Activated CD4-positive, alpha-beta T cell treated with anti-CD3 and anti-CD28 coated beads for 36 hours (primary cell): ENCODE data around the gene LARP4. TPM values are rescaled to one million over a fixed set of nuclear protein-coding genes. Genes with fewer than 3 reads are reported as not detected.
"Not testable (repeated sequence)": the region's sequence is repeated elsewhere in the genome, so short reads cannot be mapped to it uniquely, and the experiment has no call there.

Experiments
- ATAC-seq: fragments of 200-7000 bp; cut with Tn5 transposase; one replicate; pipeline ENCODE4 v1.10.0; 2021; ENCODE audit warnings: mild to moderate bottlenecking, moderate library complexity
- CTCF ChIA-PET: fragments of 350-600 bp; sonication (Branson Sonifier 250); formaldehyde crosslinking; loops from one replicate; lab custom pipeline; 2021; ENCODE audit warnings: antibody characterized with exemption; lab: Charles Lee
- POLR2A ChIA-PET: fragments of 350-600 bp; sonication (Branson Sonifier 250); formaldehyde crosslinking; loops from one replicate; lab custom pipeline; 2021; ENCODE audit warnings: antibody characterized with exemption, inconsistent platforms; lab: Charles Lee
- DNase-seq: peaks from one replicate; pipeline ENCODE4 v3.0.0-alpha.2; 2020
- H3K27ac Mint-ChIP-seq: one replicate; pipeline ENCODE4 v1.8.0; 2021; ENCODE audit warnings: mixed read lengths
- H3K27me3 Mint-ChIP-seq: one replicate; pipeline ENCODE4 v1.8.0; 2021; ENCODE audit warnings: mixed read lengths
- H3K36me3 Mint-ChIP-seq: one replicate; pipeline ENCODE4 v1.8.0; 2021; ENCODE audit warnings: low read depth, mixed read lengths
- H3K4me1 Mint-ChIP-seq: one replicate; pipeline ENCODE4 v1.8.0; 2021; ENCODE audit warnings: mixed read lengths
- H3K4me3 Mint-ChIP-seq: one replicate; pipeline ENCODE4 v1.8.0; 2021; ENCODE audit warnings: mild to moderate bottlenecking, moderate library complexity, mixed read lengths
- H3K9me3 Mint-ChIP-seq: one replicate; pipeline ENCODE4 v1.8.0; 2021; ENCODE audit warnings: low read depth, mixed read lengths
- intact Hi-C, 2 experiments: fragments of 100-400 bp; cut with DNase I in 1 of 2; cut with micrococcal nuclease in 1 of 2; formaldehyde crosslinking; loops; one replicate each; pipeline versions ENCODE4 v1.14.2 to v1.15.1; 2022 to 2024; cut with DNase I, micrococcal nuclease
- total RNA-seq, 2 experiments: library from RNA; stranded (reverse); gene quantifications; one replicate each; pipeline ENCODE4 v1.2.3, GENCODE V29; 2021

The LARP4 gene
- total RNA-seq, 2 experiments from 2014 or later = 66.3 to 72.4 TPM

DNA sequence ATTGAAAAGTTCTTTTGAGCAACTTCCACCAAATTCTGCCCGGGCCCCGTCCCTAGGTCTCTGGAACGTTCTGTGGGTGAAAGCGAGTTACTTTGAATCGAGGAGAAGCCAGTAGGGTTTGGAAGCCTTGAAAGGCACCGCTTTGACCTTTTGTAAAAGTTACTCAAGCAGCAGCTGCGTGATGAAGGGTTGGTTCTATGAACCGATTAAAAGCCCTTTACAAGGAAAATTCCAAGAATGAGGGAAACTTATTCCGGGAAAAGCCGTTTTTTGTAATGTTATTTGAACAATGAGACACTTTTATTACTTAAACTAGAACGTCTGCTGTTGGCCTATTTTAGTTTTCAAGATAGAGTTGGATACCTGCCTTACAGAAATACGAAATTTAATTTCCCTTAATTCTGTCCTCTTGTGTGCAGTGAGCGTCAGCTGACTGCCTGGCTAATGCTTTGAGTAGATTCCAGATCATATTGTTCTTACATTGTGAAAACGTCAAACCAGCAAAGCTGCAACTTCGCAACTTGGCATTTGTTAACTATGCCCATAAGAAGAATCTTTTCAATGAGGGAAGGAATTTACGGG lies 906 bp downstream of the LARP4 start:
- H3K27ac Mint-ChIP-seq = peak overlapping the region; percentile 94
- CTCF ChIA-PET = interaction anchor here (0.6 to 1.0 kb wide), 3 partner anchors 21 to 352 kb away, joined by 3 to 4 read pairs (median 3); no protein-coding TSS in a partner anchor
- H3K9me3 Mint-ChIP-seq = no peaks in the 10 kb centered on the region
- peak; percentile 1 for ATAC-seq
- peak overlapping the region; percentile 93 for H3K4me3 Mint-ChIP-seq
- POLR2A ChIA-PET = no interaction called here
- intact Hi-C loops = loop anchor here (2.0 to 5.0 kb wide), 6 partner anchors 119 to 771 kb away; partner anchors contain the start of genes BCDIN3D (in 1 of the 2), LIMA1 (in 1 of the 2), SMARCD1 (in 1 of the 2) and TFCP2 (in 1 of the 2)
- peaks cover 15% of the 10 kb centered on the region for H3K36me3 Mint-ChIP-seq
- H3K4me1 Mint-ChIP-seq = peaks cover 13% of the 10 kb centered on the region
- no peaks in the 10 kb centered on the region for H3K27me3 Mint-ChIP-seq
- DNase-seq = peak; percentile 24

DNA sequence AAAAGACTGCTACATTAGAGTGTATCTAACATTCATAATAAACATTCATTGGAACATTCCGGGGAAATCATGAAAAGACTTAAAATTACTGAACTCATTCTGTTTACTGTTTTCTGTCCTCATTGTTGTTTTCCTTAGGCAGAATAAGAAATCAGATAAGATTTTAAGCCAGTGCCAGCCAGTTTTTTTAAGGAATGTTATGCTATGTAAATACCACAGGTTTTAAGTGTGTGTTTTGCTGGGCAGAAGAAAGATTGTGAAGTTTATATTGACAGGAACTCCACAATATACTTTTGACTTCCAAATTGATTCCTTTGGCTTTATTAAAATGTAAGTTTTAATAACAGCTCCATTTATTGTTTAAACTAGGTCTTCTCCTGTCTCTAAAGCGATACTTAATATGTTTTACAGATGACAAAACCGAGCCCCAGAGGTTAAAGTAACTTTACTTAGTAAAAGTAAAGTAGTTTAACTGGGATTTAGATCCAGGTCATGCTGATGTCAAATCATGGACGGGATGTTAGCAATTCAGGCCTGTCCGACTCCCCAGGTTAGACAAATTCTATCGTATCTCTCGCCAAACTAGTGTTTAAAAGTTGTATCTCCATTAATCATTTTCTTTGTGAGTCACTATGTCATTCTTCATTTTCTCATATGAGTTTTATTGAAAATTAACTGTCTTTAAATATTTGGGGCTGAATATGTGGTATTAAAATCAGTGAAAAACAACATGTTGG lies 1.7 kb downstream of the LARP4 start:
- Mint-ChIP-seq H3K4me1 (peaks cover 13% of the 10 kb centered on the region), H3K27ac (peak overlapping the region; percentile 39), H3K4me3 (peak overlapping the region; percentile 93), H3K27me3 (no peaks in the 10 kb centered on the region), H3K36me3 (peaks cover 17% of the 10 kb centered on the region), H3K9me3 (no peaks in the 10 kb centered on the region)
- intact Hi-C loops = loop anchor here in 1 of 2 experiments (5.0 kb wide), 1 partner anchor 770 kb away; the partner anchor contains the start of gene TFCP2
- CTCF ChIA-PET = interaction anchor here (0.6 to 1.0 kb wide), 3 partner anchors 21 to 351 kb away, joined by 3 to 6 read pairs (median 4); no protein-coding TSS in a partner anchor
- POLR2A ChIA-PET = interaction anchor here (0.7 kb wide), 1 partner anchor 318 kb away, joined by 4 read pairs; no protein-coding TSS in a partner anchor
- no peak for ATAC-seq
- no peak for DNase-seq

DNA sequence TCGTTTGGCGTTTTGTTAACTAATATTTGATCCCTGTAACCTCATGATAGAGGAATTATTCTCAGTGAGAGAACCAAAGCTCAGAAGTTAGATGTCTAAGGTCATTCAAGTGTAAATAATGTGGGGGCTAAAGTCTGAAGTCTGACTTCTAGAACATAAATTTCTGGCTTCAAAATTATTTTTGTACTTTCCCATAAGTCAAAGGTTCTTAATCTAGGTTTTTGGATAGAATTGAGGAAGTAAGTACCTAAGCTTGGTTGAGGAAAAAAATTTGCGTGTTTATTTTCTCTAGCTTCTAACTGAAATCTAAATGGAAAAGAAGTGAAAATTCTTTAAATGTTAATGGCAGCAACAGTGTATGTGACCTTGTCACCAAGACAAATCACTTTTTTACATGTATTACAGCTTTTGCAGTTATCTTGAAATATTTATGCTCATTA lies 2.3 kb downstream of the LARP4 start:
- POLR2A ChIA-PET = no interaction called here
- ATAC-seq (no peak), DNase-seq (no peak)
- H3K27ac Mint-ChIP-seq = peak overlapping the region; percentile 32
- no peaks in the 10 kb centered on the region for H3K9me3 Mint-ChIP-seq
- intact Hi-C loops = loop anchor here in 1 of 2 experiments (5.0 kb wide), 1 partner anchor 769 kb away; the partner anchor contains the start of gene TFCP2
- CTCF ChIA-PET = interaction anchor here (0.6 kb wide), 1 partner anchor 56 kb away, joined by 6 read pairs; no protein-coding TSS in a partner anchor
- peak overlapping the region; percentile 93 for H3K4me3 Mint-ChIP-seq
- peaks cover 16% of the 10 kb centered on the region for H3K4me1 Mint-ChIP-seq
- peaks cover 19% of the 10 kb centered on the region for H3K36me3 Mint-ChIP-seq
- no peaks in the 10 kb centered on the region for H3K27me3 Mint-ChIP-seq

DNA sequence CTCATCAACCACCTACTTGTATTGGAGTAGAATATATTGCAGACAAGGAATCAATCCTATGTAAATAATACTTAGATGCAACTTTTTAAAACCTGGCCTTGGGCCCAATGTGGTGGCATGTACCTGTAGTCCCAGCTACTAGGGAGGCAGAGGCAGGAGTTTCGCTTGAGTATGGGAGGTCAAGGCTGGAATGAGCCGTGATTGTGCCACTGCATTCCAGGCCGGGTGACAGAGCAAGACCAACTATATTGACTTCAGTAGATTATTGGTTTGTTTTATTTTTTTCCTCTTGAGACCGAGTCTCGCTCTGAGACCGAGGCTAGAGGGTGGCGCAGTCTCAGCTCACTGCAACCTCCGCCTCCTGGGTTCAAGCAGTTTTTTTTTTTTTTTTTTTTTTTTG lies 3.6 kb downstream of the LARP4 start:
- intact Hi-C loops = loop anchor here in 1 of 2 experiments (5.0 kb wide), 1 partner anchor 768 kb away; the partner anchor contains the start of gene TFCP2
- DNase-seq (no peak), ATAC-seq (no peak)
- H3K4me1 Mint-ChIP-seq = peaks cover 19% of the 10 kb centered on the region
- H3K9me3 Mint-ChIP-seq = no peaks in the 10 kb centered on the region
- CTCF ChIA-PET = interaction anchor here (0.6 to 0.7 kb wide), 3 partner anchors 13 to 642 kb away, joined by 3 read pairs; no protein-coding TSS in a partner anchor
- no peak overlapping the region for H3K27ac Mint-ChIP-seq
- peaks cover 19% of the 10 kb centered on the region for H3K36me3 Mint-ChIP-seq
- POLR2A ChIA-PET = interaction anchor here (0.6 kb wide), 2 partner anchors 35 to 153 kb away, joined by 3 to 7 read pairs; no protein-coding TSS in a partner anchor
- H3K27me3 Mint-ChIP-seq = no peaks in the 10 kb centered on the region
- H3K4me3 Mint-ChIP-seq = no peak overlapping the region

DNA sequence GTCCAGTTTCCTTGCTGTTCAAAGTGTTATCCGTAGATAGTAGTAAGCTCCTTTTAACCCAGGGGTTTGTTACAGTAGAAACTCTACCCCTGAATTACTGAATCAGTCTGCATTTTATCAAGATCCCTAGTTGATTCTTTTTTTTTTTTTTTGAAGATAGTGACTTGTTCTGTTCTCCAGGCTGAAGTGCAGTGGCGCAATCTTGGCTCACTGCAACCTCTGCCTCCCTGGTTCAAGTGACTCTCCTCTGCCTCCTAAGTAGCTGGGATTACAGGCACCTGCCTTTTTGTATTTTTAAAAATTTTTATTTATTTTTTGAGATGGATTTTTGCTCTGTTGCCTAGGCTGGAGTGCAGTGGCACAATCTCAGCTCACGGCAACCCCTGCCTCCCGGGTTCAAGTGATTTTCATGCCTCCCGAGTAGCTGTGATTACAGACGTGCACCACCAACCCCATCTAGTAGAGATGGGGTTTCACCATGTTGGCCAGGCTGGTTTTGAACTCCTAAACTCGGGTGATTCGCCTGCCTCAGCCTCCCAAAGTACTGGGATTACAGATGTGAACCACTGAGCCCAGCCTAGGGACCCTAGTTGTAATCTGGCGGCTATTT lies 10.5 kb downstream of the LARP4 start:
- Mint-ChIP-seq H3K4me3 (no peak overlapping the region), H3K27ac (no peak overlapping the region), H3K4me1 (peaks cover 18% of the 10 kb centered on the region), H3K9me3 (no peaks in the 10 kb centered on the region), H3K27me3 (no peaks in the 10 kb centered on the region), H3K36me3 (peaks cover 16% of the 10 kb centered on the region)
- intact Hi-C loops = no loop called here
- ATAC-seq (no peak), DNase-seq (no peak)
- ChIA-PET CTCF (interaction anchor here (0.6 to 1.1 kb wide), 2 partner anchors 355 to 633 kb away, joined by 3 to 4 read pairs; no protein-coding TSS in a partner anchor), POLR2A (no interaction called here)

DNA sequence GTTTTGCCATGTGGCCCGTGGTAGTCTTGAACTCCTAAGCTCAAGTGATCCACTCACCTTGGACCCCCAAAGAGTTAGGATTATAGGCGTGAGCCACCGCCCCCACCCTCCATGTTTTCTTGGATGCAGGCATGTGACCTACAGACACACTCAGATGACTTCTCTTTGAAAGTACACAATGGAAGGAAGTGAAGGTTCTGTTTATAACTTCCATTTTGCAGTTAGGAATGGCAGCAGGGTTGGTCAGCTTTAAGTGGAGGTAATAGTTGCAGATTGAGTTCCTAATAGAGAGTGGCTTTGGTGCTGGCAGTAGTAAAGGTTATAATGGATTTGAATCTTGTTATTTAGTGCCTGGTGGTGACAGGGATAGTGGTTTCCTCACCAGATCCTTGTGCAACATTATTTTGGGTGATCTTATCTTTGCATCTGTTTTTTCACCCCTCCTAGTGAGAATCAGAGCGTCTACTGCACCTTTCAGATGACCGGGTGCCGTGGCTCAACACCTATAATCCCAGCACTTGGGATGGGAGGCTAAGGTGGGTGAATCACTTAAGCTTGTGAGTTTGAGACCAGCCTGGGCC lies 15.3 kb downstream of the LARP4 start:
- POLR2A ChIA-PET = interaction anchor here (1.2 kb wide), 1 partner anchor 22 kb away, joined by 3 read pairs; no protein-coding TSS in a partner anchor
- H3K9me3 Mint-ChIP-seq = no peaks in the 10 kb centered on the region
- H3K27me3 Mint-ChIP-seq = no peaks in the 10 kb centered on the region
- H3K4me3 Mint-ChIP-seq = no peak overlapping the region
- no peak overlapping the region for H3K27ac Mint-ChIP-seq
- CTCF ChIA-PET = interaction anchor here (0.8 kb wide), 1 partner anchor 188 kb away, joined by 4 read pairs; no protein-coding TSS in a partner anchor
- peaks cover 39% of the 10 kb centered on the region for H3K36me3 Mint-ChIP-seq
- DNase-seq = no peak
- H3K4me1 Mint-ChIP-seq = peaks cover 37% of the 10 kb centered on the region
- ATAC-seq = no peak
- intact Hi-C loops = no loop called here

DNA sequence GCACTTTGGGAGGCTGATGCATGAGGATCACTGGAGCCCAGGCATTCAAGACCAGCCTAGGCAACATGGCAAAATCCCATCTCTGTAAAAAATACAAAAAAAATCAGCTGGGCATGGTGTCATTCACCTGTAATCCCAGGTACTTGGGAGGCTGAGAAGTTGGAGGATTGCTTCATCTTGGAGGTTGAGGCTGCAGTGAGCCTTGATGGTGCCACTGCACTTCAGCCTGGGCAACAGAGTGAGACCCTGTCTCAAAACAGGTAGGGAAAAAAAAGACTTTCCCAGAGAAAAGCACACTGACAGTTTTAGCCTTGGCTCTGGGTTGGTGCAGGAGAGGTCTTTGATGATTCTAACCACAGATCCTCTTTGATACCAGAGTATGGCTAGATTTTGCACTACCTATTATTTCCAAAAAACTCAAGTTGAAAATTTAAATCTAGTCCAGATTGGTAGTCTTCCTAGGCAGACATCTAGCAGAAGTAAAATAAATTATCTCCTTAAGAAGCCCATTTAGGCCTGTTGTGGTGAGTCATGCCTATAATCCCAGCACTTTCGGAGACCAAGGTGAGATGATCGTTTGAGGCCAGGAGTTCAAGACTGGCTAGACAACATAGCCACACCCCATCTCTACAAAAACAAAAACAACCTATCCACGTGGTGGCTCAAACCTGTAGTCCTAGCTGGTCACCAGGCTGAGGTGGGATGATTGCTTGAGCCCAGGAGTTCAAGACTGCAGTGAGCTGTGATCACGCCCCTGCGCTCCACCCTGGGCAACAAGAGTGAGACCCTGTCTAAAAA lies 18.6 kb downstream of the LARP4 start:
- Mint-ChIP-seq H3K9me3 (no peaks in the 10 kb centered on the region), H3K36me3 (peaks cover 38% of the 10 kb centered on the region), H3K4me3 (no peak overlapping the region), H3K4me1 (peaks cover 31% of the 10 kb centered on the region), H3K27ac (no peak overlapping the region), H3K27me3 (no peaks in the 10 kb centered on the region)
- DNase-seq = no peak
- intact Hi-C loops = no loop called here
- ChIA-PET CTCF (interaction anchor here (1.0 kb wide), 1 partner anchor 12 kb away, joined by 3 read pairs; no protein-coding TSS in a partner anchor), POLR2A (interaction anchor here (0.6 kb wide), 1 partner anchor 186 kb away, joined by 3 read pairs; no protein-coding TSS in a partner anchor)
- no peak for ATAC-seq

DNA sequence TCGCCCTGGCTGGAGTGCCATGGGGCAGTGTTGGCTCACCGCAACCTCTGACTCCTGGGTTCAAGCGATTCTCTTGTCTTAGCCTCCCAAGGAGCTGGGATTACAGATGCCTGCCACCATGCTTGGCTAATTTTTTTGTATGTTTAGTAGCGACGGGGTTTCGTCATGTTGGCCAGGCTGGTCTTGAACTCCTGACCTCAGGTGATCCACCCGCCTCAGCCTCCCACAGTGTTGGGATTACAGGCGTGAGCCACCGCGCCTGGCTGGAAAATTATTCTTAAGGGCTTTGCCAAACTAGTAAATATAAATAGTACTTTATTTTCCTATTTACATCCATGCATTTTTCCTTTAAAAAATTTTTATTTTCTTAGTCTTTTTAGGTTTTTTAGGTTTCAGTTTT lies 22.2 kb downstream of the LARP4 start:
- H3K9me3 Mint-ChIP-seq, H3K27ac Mint-ChIP-seq, H3K4me3 Mint-ChIP-seq, POLR2A ChIA-PET, H3K27me3 Mint-ChIP-seq, intact Hi-C loops, DNase-seq, ATAC-seq, CTCF ChIA-PET: not testable (repeated sequence)
- peaks cover 32% of the 10 kb centered on the region for H3K4me1 Mint-ChIP-seq
- peaks cover 22% of the 10 kb centered on the region for H3K36me3 Mint-ChIP-seq

DNA sequence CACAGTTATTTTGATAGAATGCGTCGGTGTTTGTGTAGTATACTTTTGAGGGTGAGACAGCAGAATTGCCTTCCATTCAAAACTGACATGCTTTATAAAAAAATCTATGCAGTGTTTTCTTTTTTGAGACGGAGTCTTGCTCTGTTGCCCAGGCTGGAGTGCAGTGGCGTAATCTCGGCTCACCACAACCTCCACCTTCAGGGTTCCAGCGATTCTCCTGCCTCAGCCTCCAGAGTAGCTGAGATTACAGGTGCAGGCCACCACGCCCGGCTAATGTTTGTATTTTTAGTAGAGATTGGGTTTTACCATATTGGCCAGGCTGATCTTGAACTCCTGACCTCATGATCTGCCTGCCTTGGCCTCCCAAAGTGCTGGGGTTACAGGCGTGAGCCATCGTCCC lies 22.7 kb downstream of the LARP4 start:
- Mint-ChIP-seq H3K4me1 (peaks cover 29% of the 10 kb centered on the region), H3K36me3 (peaks cover 19% of the 10 kb centered on the region)
- CTCF ChIA-PET = interaction anchor here (0.7 kb wide), 1 partner anchor 679 kb away, joined by 4 read pairs; no protein-coding TSS in a partner anchor
- ATAC-seq, H3K9me3 Mint-ChIP-seq, H3K27ac Mint-ChIP-seq, DNase-seq, intact Hi-C loops, H3K27me3 Mint-ChIP-seq, POLR2A ChIA-PET, H3K4me3 Mint-ChIP-seq: not testable (repeated sequence)
